Ureter (tissue), 1 donor: Measurements from ENCODE around the gene TMEM132C. TPM values are rescaled to one million over a fixed set of nuclear protein-coding genes. Genes with fewer than 3 reads are reported as not detected.

ENCODE experiments used
- DNase-seq: peaks from one replicate; pipeline ENCODE4 v3.0.0-alpha.2; 2020; ENCODE audit warnings: low spot score
- total RNA-seq: library from RNA; stranded (reverse); gene quantifications from one replicate; pipeline ENCODE4 v1.2.4, GENCODE V29; 2023
- donor health status: DM: yes; HTN: yes; CAD: no.

The TMEM132C gene
- total RNA-seq, 1 donor from 2014 or later = 12.6 TPM

DNA sequence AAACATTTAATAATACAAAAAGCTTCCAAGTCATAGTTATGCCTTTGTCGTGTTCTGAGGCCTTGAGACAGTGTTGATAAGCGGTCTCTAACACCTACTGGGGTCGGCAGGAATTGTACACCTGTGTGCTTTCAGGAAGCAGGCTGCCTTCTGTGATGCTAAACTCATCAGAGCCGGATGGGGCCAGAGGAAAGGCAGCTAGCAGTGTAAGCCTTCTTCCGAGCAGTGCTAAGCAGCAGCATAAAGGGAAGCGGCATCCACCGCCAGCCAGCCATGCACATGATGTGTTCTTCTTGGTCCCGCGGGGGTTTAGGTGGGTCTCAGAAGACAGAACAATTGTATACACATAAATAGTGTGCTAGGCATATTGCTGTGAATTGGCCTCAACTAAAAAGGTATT lies 397.5 kb downstream of the TMEM132C start:
- no peak for DNase-seq

DNA sequence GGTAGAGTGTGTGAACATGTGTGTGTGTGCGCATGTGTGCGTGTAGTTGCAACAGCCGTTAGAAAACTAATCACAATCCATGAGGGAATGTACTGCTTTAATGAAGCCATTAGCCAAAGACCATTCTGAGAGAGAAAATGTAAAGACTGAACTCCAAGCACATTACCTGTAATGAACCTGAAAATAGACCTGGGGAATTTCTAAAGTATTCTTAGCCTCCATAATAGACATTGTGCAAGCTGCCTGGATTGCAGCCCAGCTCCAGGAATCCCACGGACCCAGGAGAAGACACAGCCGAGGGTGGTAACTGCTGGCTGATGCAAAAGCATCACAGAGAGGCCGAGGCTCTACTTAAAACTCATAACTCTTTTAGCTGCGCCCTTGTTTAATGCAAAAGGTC lies 400.2 kb downstream of the TMEM132C start:
- no peak for DNase-seq

GRCh38 chr12:128671528-128672042 lies 404.6 kb downstream of the TMEM132C start:
- DNase-seq = no peak

GRCh38 chr12:128672428-128672827 lies 405.5 kb downstream of the TMEM132C start:
- DNase-seq = no peak

DNA sequence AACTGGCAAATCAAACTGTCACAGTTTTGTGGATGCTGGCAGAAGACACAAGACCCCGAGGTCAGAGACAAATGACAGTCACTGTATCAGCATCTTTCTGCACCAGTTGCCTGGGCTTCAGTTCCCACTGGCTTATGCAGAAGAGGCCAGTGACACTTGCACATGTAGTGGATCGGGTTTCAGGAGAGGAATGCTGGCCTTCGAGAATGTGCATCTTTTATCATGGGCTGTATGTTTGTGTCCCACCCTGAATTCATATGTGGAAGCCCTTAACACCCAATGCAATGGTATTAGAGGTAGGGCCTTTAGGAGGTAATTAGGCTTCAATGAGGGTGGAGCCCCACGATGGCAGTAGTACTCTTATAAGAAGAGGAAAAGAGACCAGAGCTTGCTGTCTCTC lies 405.9 kb downstream of the TMEM132C start:
- no peak for DNase-seq

DNA sequence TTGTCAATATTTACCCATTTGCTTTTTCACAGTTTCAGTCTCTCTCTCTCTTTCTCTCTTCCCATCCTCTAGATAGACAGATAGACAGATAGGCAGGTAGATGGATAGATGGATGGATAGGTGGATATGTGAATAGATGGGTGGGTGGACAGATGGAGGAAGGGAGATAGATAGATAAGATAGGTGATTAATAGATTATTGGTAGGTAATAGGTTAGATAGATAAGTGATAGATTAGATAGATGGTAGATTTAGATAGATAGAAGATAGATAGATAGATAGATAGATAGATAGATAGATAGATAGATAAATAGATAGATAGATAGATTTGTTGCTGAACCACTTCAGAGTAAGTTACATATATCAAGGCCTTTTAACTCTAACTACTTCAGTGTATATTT lies 408.6 kb downstream of the TMEM132C start:
- DNase-seq = no peak

GRCh38 chr12:128680555-128680954 lies 413.6 kb downstream of the TMEM132C start:
- no peak for DNase-seq

DNA sequence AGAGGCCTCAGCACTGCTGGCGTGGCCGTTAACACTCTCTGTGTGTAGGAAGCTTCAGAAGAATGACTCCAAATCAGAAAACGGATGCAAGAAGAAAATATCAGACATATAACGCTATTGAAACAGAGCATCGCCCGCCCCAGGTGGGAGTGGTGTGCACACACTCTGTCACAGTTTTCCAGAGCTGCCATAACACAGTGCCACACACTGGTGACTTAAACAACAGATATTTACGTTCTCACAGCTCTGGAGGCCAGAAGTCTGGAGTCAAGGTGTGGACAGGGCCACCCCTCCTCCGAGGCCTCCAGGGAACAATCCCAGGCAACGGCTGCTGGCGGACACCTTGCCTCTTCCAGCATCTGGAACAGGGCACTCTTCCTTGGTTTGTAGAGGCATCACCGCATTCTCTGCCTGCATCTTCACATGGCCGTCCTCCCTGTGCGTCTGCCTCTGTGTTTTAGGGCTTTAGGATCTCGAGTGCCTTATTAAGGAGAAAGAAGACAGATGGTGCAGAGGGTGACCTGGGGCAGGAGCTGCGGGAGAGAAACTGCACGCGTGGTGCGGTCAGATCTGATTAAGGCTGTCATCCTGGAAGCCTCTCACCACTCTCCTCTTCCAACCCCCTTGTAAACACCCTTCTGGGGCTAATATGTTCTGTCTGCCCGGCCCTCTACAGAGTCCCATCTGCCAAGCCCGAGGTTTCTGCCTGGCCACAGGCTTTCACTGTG lies 415.7 kb downstream of the TMEM132C start:
- DNase-seq = no peak

DNA sequence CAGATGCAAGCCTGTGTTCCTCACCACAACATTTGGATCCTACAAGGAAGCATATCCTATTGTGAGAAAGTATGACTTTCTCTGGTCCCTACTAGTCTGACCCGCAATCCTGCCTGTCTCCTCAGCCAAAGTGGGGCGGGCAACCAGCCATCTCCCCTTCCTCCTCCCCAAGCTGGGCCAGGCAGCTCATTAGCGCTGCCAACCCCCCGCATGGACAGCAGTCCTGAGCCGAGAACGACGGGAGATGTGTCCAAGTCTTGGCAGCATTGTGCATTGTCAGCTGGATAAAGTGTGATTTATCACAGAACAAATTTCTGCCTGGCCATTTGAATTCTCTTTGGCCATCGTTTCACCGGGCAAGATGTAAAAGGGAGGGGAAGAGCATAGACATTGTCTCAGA lies 417.4 kb downstream of the TMEM132C start:
- no peak for DNase-seq

- DNase-seq = no peak
These were observed 419.0 kb downstream of the TMEM132C start for GRCh38 chr12:128685903-128686475.

GRCh38 chr12:128687851-128688250 lies 420.9 kb downstream of the TMEM132C start:
- DNase-seq = no peak

DNA sequence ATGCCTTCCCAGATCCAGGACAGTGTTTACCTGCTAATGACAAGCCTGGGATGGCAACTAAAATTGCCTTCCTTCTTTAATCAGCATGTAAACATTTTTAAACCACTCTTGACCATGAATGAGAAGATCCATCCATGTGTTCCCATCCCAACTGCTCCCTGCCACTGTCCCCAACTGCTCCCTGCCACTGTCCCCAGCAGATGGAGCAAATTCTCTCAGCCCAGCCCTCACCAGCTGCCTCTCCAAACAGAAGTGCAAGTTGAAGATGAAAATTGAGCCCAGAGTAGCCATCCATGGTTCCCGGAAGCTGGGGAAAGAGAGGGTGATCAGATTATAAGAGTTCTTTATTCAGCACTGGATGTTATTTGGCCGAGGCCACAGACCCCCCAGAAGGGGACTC lies 423.7 kb downstream of the TMEM132C start:
- no peak for DNase-seq

GRCh38 chr12:128693115-128693514 lies 426.1 kb downstream of the TMEM132C start:
- DNase-seq = no peak

DNA sequence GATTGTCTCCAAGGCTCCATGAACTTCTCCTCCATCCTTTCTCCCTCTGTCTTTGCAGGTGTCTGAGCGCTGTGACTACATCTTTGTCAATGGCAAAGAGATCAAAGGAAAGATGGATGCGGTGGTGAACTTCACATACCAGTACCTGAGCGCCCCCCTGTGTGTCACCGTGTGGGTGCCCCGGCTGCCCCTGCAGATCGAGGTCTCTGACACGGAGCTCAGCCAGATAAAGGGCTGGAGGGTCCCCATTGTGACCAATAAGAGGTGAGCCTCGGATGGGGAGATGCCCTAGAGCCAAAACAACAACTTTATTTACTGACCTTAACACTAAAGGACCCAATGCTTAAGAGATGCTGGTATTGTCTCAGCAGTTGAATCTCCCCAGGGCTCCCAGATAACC lies 426.8 kb downstream of the TMEM132C start:
- DNase-seq = no peak

GRCh38 chr12:128694445-128694844 lies 427.5 kb downstream of the TMEM132C start:
- DNase-seq = no peak

DNA sequence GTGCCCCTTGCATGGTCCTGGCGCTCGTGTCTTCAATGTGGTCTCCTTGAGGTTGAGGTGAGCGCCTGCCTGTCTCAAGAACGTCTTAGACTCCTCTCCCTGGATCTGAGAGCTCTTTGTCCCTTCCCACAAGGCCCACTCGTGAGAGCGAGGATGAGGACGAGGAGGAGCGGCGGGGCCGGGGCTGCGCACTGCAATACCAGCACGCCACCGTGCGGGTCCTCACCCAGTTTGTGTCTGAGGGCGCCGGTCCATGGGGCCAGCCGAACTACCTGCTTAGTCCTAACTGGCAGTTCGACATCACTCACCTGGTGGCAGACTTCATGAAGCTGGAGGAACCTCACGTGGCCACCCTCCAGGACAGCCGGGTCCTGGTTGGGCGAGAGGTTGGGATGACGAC lies 428.7 kb downstream of the TMEM132C start:
- DNase-seq = no peak

DNA sequence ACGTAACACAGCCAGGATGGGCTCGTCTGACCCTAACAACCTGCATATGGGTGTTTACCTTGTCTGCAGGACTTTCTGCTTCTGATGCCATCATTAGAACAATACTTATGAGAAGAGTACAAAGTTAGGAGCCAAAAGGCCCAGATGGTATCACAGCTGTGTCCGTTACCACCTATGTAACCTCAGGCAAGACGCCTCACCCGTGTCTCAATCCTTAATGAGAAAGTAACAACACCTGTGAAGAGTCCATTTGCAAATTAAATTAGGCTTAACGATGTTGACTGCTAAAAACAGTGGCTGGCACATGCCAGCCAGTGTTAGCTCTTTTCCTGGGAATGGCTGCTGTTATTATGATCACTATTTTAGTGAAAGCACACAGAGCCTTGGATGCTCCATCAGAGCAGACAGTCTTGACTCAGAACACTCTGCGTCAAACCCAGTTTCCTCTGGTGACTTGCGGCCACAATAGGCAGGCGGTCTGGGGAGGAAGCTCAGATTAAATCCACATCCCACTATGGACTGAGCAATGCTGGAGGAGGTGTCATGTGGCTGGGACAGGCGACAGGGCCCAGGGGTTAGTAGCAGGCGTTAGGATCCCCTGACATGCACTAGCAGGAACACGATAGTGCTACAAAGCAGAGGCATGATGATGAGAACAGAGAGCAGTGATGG lies 431.5 kb downstream of the TMEM132C start:
- no peak for DNase-seq

- DNase-seq = no peak
These were observed 432.1 kb downstream of the TMEM132C start for GRCh38 chr12:128699106-128699505.

DNA sequence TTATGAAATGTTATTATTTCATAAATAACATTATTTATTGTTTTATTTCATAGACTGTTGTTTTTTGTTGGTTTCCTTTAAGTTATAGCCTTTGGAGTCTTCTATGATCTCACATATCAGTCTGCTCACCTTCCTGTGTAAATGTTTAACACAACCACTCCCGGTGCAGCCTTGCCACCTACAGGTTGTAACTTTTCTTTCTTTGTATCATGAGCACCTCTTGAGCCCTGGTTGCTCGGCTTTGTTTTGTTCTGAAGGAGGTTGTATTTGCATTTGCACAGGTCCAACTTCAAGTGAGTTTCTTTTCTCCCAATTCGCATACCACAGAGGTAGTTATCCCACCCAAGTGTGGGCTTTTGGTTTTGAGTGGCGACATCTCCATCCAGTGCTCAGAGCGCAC lies 435.4 kb downstream of the TMEM132C start:
- no peak for DNase-seq

GRCh38 chr12:128705140-128705539 lies 438.2 kb downstream of the TMEM132C start:
- DNase-seq = no peak

GRCh38 chr12:128707488-128707887 lies 440.5 kb downstream of the TMEM132C start:
- DNase-seq = no peak

DNA sequence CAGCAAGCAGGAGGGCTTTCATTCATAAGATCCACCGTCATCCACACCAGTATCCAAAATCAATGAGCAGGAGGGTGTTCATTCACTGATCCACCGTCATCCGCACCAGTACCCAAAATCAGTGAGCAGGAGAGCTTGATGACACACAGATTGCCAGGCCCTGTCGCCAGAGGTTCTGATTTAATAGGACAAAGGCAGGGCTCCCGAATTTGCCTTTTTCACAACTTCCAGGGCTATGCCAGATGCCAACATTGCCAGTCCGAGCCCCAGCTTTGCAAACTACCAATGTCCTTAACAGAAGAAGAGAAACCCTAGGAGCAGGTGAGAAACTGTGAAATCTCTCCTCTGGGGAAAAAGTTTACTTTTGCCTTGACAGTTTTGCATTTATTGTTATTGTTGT lies 441.8 kb downstream of the TMEM132C start:
- no peak for DNase-seq

DNA sequence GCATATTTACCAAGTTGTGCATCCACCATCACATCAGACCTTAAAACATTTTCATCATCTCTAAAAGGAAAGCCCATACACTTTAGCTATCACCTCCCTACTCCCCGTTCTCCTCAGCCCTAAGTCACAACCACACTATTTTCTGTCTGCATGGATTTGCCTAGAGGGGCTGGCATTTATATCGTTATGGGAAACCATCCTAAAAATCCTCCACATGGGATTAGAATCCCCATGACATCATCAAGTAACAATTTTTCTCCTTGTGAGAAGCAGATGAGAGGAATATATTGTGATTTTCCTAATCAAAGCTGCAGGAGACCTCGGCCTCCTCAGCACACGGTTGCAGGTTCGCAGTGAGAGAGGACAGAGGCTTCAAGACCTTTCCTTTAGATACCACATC lies 442.7 kb downstream of the TMEM132C start:
- no peak for DNase-seq
